Activated CD4-positive, CD25-positive, alpha-beta regulatory T cell treated with anti-CD3 and anti-CD28 coated beads, Interleukin-2, amount 50 U/mL, for 16 hours (primary cell): ENCODE results near the gene PRG2.

Source experiments
- DNase-seq: peaks from one replicate; pipeline ENCODE4 v3.0.0-alpha.2; 2020; ENCODE audit warnings: low read depth, low spot score

The PRG2 gene

GRCh38 chr11:57390535-57390934 is at the start of gene PRG2:
Gene PRG2 (minus strand): TSS chr11:57390650. CDS start chr11:57389944, 706 bp downstream.
- no peak for DNase-seq

- DNase-seq, result no peak
Measured at GRCh38 chr11:57439786-57440185, 49.3 kb upstream of the PRG2 start.

GRCh38 chr11:57438345-57439285 is 48.2 kb upstream of the PRG2 start:
- no peak for DNase-seq

GRCh38 chr11:57436031-57436430 is 45.6 kb upstream of the PRG2 start:
- no peak for DNase-seq

- no peak for DNase-seq
Measured at GRCh38 chr11:57434640-57435546, 44.4 kb upstream of the PRG2 start.

GRCh38 chr11:57432714-57433163 is 42.3 kb upstream of the PRG2 start:
- no peak for DNase-seq

- no peak for DNase-seq
Measured at GRCh38 chr11:57432149-57432561, 41.7 kb upstream of the PRG2 start.

- DNase-seq, result no peak
Measured at GRCh38 chr11:57430952-57431351, 40.5 kb upstream of the PRG2 start.

- no peak for DNase-seq
Measured at GRCh38 chr11:57429946-57430345, 39.5 kb upstream of the PRG2 start.

- no peak for DNase-seq
Measured at GRCh38 chr11:57428643-57429042, 38.2 kb upstream of the PRG2 start.

GRCh38 chr11:57427727-57428082 is 37.3 kb upstream of the PRG2 start:
- DNase-seq, result no peak

- peak; percentile 48 for DNase-seq
Measured at GRCh38 chr11:57426929-57427726, 36.7 kb upstream of the PRG2 start, which contains the start of gene SLC43A3. Gene SLC43A3 (minus strand): TSS chr11:57427121. CDS start chr11:57426172, 949 bp downstream.

- DNase-seq, result no peak
Measured at GRCh38 chr11:57426439-57426928, 36.0 kb upstream of the PRG2 start.

GRCh38 chr11:57425565-57426438 is 35.4 kb upstream of the PRG2 start:
- no peak for DNase-seq

- DNase-seq, result peak; percentile 69
Measured at GRCh38 chr11:57424792-57425564, 34.5 kb upstream of the PRG2 start.

- no peak for DNase-seq
Measured at GRCh38 chr11:57424137-57424791, 33.8 kb upstream of the PRG2 start.

- no peak for DNase-seq
Measured at GRCh38 chr11:57422669-57423068, 32.2 kb upstream of the PRG2 start.

GRCh38 chr11:57421805-57422204 is 31.4 kb upstream of the PRG2 start:
- no peak for DNase-seq

- DNase-seq, result no peak
Measured at GRCh38 chr11:57421066-57421465, 30.6 kb upstream of the PRG2 start.
